ENCODE measurements around the gene CXCL17.

CXCL17 gene

DNA sequence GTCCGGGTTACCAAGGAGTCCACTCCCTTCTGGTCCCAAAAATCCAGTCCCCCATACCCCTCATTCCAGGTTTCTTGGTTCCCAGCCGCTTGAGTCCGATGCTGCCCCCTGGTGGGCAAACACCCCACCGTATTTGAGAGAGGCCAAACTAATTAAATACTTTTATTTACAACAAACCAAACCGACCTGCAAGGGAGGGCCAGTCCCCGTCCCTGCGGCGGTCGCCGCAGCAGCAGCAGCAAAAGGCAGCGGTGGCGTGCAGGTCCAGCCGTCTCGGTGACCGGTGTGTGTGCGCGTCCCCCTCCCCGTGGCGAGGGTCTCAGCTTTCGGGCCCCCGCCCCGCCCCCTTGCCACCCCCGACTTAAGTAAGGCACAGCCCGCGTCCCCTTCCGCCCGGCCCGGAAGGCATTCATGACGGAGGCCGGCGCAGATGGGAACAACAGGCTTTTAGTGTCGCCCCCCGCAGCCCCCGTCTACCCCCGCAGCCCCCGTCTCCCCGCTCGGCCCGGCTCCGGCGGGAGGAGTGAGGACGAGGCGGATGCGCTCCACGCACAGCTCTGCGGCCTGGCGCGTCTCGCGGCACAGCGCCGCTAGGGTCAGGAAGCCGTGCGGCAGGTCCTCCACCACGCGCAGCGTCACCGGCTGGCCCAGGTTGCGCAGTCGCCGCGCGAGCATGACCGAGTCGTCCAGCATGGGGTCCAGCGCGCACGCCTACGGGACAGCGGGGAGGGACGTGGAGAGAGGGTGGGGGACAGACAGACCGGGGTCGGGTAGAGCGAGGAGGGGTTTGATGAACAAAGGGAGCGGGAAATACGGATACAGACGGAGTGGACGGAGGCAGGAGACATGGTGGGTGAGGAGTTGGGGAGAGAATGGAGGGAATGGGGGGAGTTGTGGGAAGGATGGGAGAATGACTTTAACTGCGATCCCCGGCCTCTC is 41.1 kb downstream of the CXCL17 start:
- no peak for DNase-seq (ENCODE audit: low spot score)

GRCh38 chr19:42400404-42400803 is 42.3 kb downstream of the CXCL17 start:
- DNase-seq (ENCODE audit: low spot score) (no peak), FAIRE-seq (no peak)

More for the DNA sequence above, 41.1 kb downstream of the CXCL17 start:
- FAIRE-seq: no peak

DNA sequence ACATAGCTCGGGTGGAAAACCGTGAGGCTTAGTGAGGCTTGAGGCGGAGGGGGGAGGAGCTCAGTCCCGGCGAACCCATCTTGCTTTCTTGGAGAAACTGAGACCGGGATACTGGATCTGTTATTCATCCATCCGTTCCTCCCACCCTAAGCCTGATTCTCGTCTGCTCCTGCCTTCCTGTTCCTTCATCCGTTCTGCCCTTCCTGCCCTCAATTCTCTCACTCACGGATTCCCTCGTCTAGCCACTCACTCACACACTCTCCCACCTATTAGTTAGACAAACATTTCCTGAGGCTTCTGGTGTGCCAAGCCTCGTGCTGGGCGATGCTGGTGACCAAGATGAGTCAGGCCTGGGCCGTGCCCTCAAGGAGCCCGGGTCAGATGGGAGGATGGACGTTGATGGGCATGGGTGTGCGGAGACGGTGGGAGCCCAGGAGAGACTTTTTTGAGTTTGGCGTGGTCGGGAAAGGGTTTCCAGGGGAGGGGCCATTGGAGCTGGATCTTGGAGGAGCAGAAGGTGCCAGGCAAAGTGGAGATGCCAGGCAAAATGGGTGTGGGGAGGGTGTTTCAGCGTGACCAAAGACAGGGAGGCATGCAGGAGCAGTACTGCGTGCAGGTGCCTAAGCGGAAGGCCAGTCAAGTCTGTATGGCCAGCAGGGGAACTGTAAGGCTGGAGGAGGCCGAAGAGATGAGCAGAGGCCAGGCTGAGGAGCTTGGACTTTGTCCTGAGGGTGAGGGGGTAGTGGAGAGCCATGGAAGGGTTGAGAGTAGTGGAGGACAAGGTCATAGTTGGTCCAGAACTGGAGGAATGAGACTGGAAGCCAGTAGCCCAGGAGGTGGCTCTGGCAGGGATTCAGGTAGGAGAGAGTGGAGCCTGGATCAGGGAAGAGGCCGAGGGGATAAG is 45.2 kb downstream of the CXCL17 start:
- DNase-seq (ENCODE audit: low spot score) (peak; percentile 62), FAIRE-seq (no peak)

DNA sequence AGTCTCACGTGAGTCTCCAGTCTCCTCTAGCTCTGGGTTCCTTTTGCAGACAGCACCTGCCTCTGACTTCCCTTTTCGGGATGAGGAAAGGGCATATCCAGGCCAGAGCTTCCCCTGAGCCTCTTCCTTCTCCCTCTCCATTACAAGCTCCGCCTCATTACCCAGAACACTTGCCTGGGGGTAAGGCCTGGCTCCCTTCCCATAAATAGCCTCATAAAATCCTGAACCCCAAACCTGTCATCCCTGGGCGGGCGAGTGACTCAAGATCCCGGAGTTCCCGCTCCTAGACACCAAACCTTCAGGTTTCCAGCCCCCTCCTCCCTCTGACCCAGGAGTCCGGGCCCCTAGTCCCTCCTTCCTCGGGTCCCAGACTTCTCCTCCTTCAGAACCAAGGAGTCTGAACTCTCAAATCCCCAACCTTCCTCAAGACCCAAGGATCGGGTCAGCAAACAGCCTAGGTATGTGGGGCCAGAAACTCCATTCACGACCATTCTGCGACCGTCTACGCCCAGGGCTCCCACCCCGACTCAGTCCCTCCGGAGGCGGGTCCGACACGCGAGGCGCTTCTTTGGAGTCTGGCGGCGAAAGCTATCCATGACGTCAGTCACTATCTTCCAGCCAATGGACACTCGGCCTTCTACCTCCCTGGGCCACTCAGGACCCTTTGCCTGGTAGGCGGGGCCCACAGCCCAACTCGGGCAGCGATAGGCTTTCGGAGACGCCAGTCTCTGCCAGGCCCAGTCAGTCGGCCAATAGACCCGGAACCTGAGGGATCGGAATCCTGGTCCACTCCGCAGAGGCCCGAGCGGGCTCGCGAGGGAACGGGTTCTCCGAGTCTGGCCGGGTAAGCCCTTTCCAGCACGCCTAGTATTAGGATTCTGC is 46.1 kb downstream of the CXCL17 start:
- DNase-seq (ENCODE audit: low spot score) (peak; percentile 95), FAIRE-seq (peak; percentile 88)

GRCh38 chr19:42394751-42395150 is 48.0 kb downstream of the CXCL17 start:
- FAIRE-seq (no peak), DNase-seq (ENCODE audit: low spot score) (peak; percentile 9)

- no peak for DNase-seq (ENCODE audit: low spot score)
- FAIRE-seq: no peak
These were observed 50.6 kb downstream of the CXCL17 start for GRCh38 chr19:42392165-42392564.

DNA sequence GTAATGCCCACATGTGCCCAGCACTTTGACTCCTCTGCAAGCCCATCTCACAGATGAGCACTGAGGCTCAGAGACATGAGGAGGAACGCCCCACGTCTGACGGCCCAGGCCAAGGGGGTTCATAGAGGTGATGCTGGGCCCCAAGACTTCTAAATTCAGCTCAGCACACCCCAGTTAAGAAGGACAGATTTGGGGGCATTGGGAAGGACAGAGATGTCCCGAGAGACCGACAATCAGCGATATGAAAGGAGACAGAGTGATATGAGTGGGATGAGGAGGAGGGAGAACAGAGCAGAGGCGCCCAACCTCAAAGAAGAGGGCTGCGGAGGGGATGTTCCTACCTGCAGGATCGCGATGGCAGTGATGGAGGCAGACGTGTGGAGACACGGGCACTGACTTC is 52.8 kb downstream of the CXCL17 start, which contains the start of gene CNFN:
Gene CNFN (minus strand): TSS at position 399 of the 400 bp plus-strand sequence. CDS start 1,260 bp downstream, outside the sequence.
- FAIRE-seq (no peak), DNase-seq (ENCODE audit: low spot score) (no peak)

DNA sequence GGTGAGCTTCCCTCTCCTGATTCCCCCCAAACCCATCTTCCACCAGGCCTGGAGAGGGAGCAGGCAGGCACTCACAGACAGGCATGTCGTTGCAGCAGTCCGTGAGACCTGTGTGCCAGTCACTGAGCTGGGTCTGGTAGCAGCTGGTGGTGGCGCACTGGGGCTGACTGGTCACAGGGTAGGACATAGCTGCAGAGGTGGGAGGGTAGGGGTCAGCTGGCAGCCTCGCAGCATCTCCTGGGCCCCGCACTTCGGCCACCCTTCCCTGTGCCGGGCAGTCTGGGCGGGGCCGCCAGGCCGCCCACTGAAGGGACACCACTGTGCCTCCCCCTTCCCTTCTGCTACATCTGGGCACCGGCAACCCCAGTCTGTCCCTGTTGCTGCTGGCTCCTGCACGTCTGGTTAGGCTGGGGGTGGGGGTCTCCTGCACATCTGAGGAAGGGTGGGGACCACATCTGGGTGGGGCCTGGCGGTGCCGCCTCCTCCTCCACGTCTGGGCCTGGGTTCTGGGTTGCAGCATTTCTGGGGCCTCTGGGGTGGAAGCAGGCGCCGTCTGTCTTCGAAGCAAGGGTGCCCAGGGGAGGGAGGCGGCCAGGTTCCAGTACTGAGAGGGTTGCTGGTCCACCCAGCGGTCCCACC is 53.8 kb downstream of the CXCL17 start:
- FAIRE-seq (no peak), DNase-seq (ENCODE audit: low spot score) (no peak)

DNA sequence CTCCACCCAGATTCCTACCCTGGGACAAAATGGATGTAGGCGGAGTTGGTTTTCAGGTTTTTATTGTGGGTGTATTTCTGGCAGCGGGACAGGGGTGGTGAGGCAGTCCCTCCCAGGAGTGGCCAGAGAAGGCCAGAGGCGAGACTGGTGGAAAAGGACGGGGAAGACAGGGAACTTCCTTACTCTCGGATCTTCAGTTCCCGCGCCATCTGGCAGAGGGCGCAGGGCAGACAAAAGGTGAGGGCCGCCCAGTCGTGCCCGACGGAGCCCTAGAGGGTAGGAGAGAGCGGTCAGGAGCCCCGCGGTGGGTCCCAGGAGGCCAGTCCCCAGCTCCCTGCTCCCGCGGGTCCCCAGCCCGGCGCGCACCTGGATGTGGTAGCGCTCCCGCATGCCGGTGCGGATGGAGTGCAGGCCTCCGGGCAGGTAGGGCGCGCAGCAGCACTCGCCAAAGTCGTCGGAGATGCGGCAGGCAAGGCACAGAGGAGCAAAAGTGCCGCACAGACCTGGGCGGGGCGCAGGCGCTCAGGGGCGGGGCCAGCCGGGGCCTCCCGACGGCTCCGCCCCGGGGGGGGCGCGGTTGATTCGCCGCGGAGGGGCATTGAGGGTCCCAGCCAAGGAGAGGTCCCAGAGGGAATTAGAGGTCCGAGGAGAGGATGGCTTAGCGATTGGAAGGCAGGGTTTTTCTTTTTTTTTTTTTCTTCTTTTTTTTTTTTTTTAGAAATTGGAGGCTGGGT is 55.6 kb downstream of the CXCL17 start:
- DNase-seq (ENCODE audit: low spot score) (peak; percentile 27), FAIRE-seq (no peak)

DNA sequence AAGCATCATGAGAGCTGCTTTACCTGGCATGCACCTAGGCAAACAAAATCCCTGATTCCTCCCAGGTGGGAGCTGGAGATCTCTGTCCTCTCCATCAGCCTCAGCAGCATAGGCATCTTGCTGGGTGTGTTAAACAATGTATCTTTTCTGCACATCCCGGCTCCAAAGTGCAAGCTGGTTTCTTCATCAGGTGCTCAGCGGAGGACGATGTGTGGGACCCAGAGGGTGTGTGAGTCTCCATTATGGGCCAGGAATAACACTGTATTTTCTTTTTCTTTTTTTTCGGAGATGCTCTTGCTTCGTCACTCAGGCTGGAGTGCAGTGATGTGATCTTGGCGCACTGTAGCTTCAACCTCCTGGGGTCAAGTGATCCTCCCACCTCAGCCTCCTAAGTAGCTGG is 62.6 kb downstream of the CXCL17 start:
- FAIRE-seq: no peak
- no peak for DNase-seq (ENCODE audit: low spot score)
